ENCODE measurements around the gene RSPH6A. TPM values are rescaled to one million over a fixed set of nuclear protein-coding genes. Genes with fewer than 3 reads are reported as not detected.

Gene RSPH6A
- polyA plus RNA-seq, 1 donor from 2014 or later, result not detected

DNA sequence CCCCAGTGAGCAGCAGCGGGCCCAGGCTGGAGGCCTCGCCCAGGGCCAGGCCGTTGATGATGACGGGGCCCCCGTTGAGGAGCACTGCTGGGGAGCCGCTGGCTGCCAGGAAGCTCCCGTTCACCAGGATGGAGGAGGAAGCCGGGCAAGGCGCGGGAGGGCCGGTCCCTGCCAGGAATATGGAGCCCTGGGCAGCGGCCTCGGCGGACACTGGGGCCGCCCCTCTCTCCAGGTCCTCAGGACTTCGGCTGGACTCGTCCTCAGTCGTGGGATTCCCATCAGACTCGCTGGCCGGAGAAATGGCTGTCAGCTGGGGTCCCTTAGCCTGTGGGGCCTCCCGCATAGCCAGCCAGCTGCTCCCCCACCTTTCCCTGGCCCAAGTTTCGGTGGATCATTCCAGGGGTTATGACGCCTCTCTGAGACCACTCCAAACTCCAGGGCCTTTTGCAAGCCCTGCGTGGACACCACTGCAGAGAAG, 48.2 kb downstream of the RSPH6A start:
- Histone ChIP-seq H3K4me3 (ENCODE audit: low read length) (no peak overlapping the region), H3K9me2 (ENCODE audit: insufficient read depth, low read length) (no peaks in the 10 kb centered on the region), H3K9ac (ENCODE audit: low read length) (no peak overlapping the region), H3K9me3 (ENCODE audit: low read length) (no peaks in the 10 kb centered on the region), H3K27ac (ENCODE audit: low read length) (no peak overlapping the region), H2AFZ (ENCODE audit: low read depth, low read length) (no peak overlapping the region), H3K79me2 (replicated peaks; ENCODE audit: insufficient read depth, low read length) (no peaks in the 10 kb centered on the region), H3K4me2 (ENCODE audit: low read length) (no peak overlapping the region), H3K27me3 (ENCODE audit: insufficient read depth, low read depth, low read length) (peaks cover 22% of the 10 kb centered on the region), H4K20me1 (ENCODE audit: insufficient read depth) (no peaks in the 10 kb centered on the region), H3K36me3 (ENCODE audit: insufficient read depth, low read length) (no peaks in the 10 kb centered on the region), H3F3A (ENCODE audit: insufficient read depth, low read length, poor library complexity, severe bottlenecking) (no peaks in the 10 kb centered on the region)
- TF ChIP-seq RAD21 (conservative IDR thresholded peaks at IDR 0.05) (no peak), EZH2 (IDR thresholded peaks at IDR 0.05; ENCODE audit: borderline replicate concordance, insufficient read depth, low read length, poor library complexity, severe bottlenecking) (no peak), MXI1 (conservative IDR thresholded peaks at IDR 0.05; ENCODE audit: poor library complexity, severe bottlenecking) (no peak), EP300 (conservative IDR thresholded peaks at IDR 0.05; ENCODE audit: poor library complexity, severe bottlenecking) (no peak), CTCF (IDR thresholded peaks at IDR 0.05; ENCODE audit: poor library complexity, severe bottlenecking) (no peak), TAF1 (IDR thresholded peaks at IDR 0.05; ENCODE audit: low read depth) (no peak), SMC3 (conservative IDR thresholded peaks at IDR 0.05; ENCODE audit: poor library complexity) (no peak)

DNA sequence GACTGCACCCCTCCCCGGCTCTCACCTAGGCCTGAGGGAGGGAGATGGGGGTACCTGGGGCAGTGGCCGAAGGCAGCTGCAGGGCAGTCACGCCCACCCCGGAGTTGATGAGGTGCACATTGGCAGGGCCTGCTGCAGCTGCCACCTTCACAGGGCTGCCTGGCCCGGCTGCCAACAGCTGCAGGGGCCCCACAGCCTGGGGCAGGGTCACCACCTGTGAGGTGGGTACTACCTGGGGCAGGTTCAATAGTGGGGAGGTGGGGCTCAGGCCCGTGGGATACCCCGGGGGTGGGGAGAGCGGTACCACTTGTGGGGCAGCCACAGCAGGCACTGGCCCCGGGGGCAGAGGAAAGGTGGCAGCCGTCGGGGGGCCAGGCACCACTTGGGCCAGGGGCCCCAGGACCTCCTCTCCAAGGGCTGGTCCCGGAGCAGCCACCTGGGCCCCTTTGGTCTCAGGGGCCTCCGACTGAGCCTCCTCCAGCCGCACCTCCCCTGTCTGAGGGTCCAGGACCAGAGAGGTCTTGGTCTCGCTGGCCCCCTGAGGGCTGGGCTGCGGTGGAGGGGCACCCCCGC, 48.7 kb downstream of the RSPH6A start:
- H3K27ac ChIP-seq (ENCODE audit: low read length), result no peak overlapping the region

More for the DNA sequence above, 48.7 kb downstream of the RSPH6A start:
- TF ChIP-seq RAD21 (conservative IDR thresholded peaks at IDR 0.05) (no peak), EP300 (conservative IDR thresholded peaks at IDR 0.05; ENCODE audit: poor library complexity, severe bottlenecking) (no peak), SMC3 (conservative IDR thresholded peaks at IDR 0.05; ENCODE audit: poor library complexity) (no peak), MXI1 (conservative IDR thresholded peaks at IDR 0.05; ENCODE audit: poor library complexity, severe bottlenecking) (no peak), TAF1 (IDR thresholded peaks at IDR 0.05; ENCODE audit: low read depth) (no peak), REST (IDR thresholded peaks at IDR 0.05; ENCODE audit: borderline replicate concordance) (no peak), POLR2AphosphoS5 (IDR thresholded peaks at IDR 0.05) (no peak), EZH2 (IDR thresholded peaks at IDR 0.05; ENCODE audit: borderline replicate concordance, insufficient read depth, low read length, poor library complexity, severe bottlenecking) (no peak), CTCF (IDR thresholded peaks at IDR 0.05; ENCODE audit: poor library complexity, severe bottlenecking) (no peak)
- Histone ChIP-seq H3K4me2 (ENCODE audit: low read length) (no peak overlapping the region), H2AFZ (ENCODE audit: low read depth, low read length) (no peak overlapping the region), H3K36me3 (ENCODE audit: insufficient read depth, low read length) (no peaks in the 10 kb centered on the region), H3F3A (ENCODE audit: insufficient read depth, low read length, poor library complexity, severe bottlenecking) (no peaks in the 10 kb centered on the region), H4K20me1 (ENCODE audit: insufficient read depth) (no peaks in the 10 kb centered on the region), H3K9me2 (ENCODE audit: insufficient read depth, low read length) (no peaks in the 10 kb centered on the region), H3K79me2 (replicated peaks; ENCODE audit: insufficient read depth, low read length) (no peaks in the 10 kb centered on the region), H3K9ac (ENCODE audit: low read length) (no peak overlapping the region), H3K27me3 (ENCODE audit: insufficient read depth, low read depth, low read length) (peaks cover 22% of the 10 kb centered on the region), H3K9me3 (ENCODE audit: low read length) (no peaks in the 10 kb centered on the region), H3K4me3 (ENCODE audit: low read length) (no peak overlapping the region)
